CD4-positive, alpha-beta T cell (primary cell): ENCODE data around the gene FBXL2. TPM values are rescaled to one million over a fixed set of nuclear protein-coding genes. Genes with fewer than 3 reads are reported as not detected.

Source experiments
- ATAC-seq: fragments of 200-7000 bp; cut with Tn5 transposase; one replicate; pipeline ENCODE4 v1.10.0; 2022; ENCODE audit warnings: mild to moderate bottlenecking; ENCODE audit not compliant: poor library complexity
- CTCF ChIA-PET: fragments of 350-600 bp; sonication (Branson Sonifier 250); formaldehyde crosslinking; loops from one replicate; lab custom pipeline; 2021; ENCODE audit warnings: antibody characterized with exemption, inconsistent platforms; lab: Charles Lee
- POLR2A ChIA-PET: fragments of 350-600 bp; sonication (Branson Sonifier 250); formaldehyde crosslinking; loops from one replicate; lab custom pipeline; 2021; ENCODE audit warnings: antibody characterized with exemption, inconsistent platforms; lab: Charles Lee
- DNase-seq, 14 experiments: peaks; one replicate each; pipeline ENCODE4 v3.0.0-alpha.2; 2013 to 2020; ENCODE audit warnings: mixed read lengths in 2 of 14
- H3K27ac ChIP-seq, 2 donors: one replicate each; pipeline versions ENCODE4 v1.5.1 to v1.7.0; 2013; ENCODE audit warnings: low read length in 2 of 2, low read depth in 1 of 2, mild to moderate bottlenecking in 1 of 2
- H3K27me3 ChIP-seq, 2 experiments: 1 replicate in 1 of 2; 2 replicates in 1 of 2; pipeline versions ENCODE4 v1.6.1 to v1.7.0; 2013; ENCODE audit warnings: low read length in 2 of 2, control low read depth in 1 of 2, mild to moderate bottlenecking in 1 of 2, moderate library complexity in 1 of 2; ENCODE audit not compliant: insufficient read depth in 2 of 2, control insufficient read depth in 1 of 2
- H3K36me3 ChIP-seq: one replicate; pipeline ENCODE4 v1.6.1; 2013; ENCODE audit warnings: low read length, control low read depth; ENCODE audit not compliant: insufficient read depth
- H3K4me1 ChIP-seq: one replicate; pipeline ENCODE4 v1.6.1; 2013; ENCODE audit warnings: low read length, control low read depth; ENCODE audit not compliant: insufficient read depth
- H3K4me3 ChIP-seq: one replicate; pipeline ENCODE4 v1.5.1; 2013; ENCODE audit warnings: mild to moderate bottlenecking, low read length, moderate library complexity
- H3K9me3 ChIP-seq, 2 experiments: 1 replicate in 1 of 2; 2 replicates in 1 of 2; pipeline versions ENCODE4 v1.6.1 to v1.7.0; 2013; ENCODE audit warnings: low read length in 2 of 2, mild to moderate bottlenecking in 2 of 2, control low read depth in 1 of 2, moderate library complexity in 1 of 2; ENCODE audit not compliant: control insufficient read depth in 1 of 2, insufficient read depth in 1 of 2
- H3K27ac Mint-ChIP-seq: one replicate; pipeline ENCODE4 v1.8.0; 2020; ENCODE audit warnings: mixed read lengths
- H3K27me3 Mint-ChIP-seq: one replicate; pipeline ENCODE4 v1.8.0; 2021; ENCODE audit warnings: mixed read lengths
- H3K36me3 Mint-ChIP-seq: one replicate; pipeline ENCODE4 v1.8.0; 2021; ENCODE audit warnings: low read depth, mixed read lengths
- H3K4me1 Mint-ChIP-seq: one replicate; pipeline ENCODE4 v1.8.0; 2021; ENCODE audit warnings: low read depth, mixed read lengths
- H3K4me3 Mint-ChIP-seq: one replicate; pipeline ENCODE4 v1.8.0; 2020; ENCODE audit warnings: mild to moderate bottlenecking, mixed read lengths
- H3K9me3 Mint-ChIP-seq: one replicate; pipeline ENCODE4 v1.8.0; 2020; ENCODE audit warnings: mixed read lengths
- intact Hi-C, 2 experiments: fragments of 100-400 bp; cut with DNase I in 1 of 2; cut with micrococcal nuclease in 1 of 2; formaldehyde crosslinking; loops; one replicate each; pipeline versions ENCODE4 v1.15.1 to v1.9.0; 2023 to 2025; cut with DNase I, micrococcal nuclease
- total RNA-seq, 174 experiments: library from RNA in 2 of 174; stranded (reverse) in 2 of 174; gene quantifications; one replicate each; pipeline ENCODE4 v1.2.3 and lab custom pipeline; 2021 to 2026
- TF ChIP-seq, protein P1 (sequence below): fragments of 200-600 bp; IDR thresholded peaks from one replicate; pipeline ENCODE4 v1.8.0; 2022; ENCODE audit warnings: antibody characterized with exemption, mild to moderate bottlenecking

FBXL2 gene
- total RNA-seq, 2 experiments from 2014 or later = not detected

DNA sequence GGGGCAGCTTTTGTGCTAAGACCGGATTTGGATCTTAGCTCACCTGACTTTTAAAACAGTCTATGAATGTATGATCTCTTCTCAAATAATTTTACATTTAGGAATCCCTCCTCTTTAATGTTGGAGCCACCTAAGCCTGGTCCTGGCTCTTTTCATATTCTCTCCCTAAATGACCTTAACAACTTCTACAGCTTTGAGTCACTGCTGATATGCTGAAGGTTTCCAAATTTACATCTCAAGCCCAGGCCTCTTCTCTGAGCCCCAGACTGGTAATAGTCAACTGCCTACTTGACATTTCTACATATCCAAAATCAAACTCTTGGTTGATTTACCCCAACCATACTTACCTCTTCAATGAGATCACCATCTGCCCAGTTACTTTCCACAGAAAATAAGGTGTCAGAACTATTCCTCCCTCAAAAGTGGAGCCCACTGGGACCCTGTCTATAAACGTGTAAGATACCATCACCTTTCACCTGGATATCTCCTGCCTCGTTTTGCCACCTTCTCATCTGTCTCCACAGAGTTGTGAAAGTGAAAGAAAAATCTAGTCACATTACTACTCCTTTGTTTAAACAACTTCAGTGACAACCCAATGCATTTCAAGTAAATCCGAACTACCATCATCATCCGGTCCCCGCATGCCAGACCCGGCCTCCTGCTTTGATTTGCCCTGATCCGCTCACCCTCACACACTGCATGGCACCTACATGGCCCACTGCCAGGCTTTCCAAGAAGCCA lies 114.2 kb downstream of the FBXL2 start:
- no peaks in the 10 kb centered on the region for H3K27me3 ChIP-seq
- peaks cover 76% of the 10 kb centered on the region for H3K36me3 ChIP-seq
- peak overlapping the region; percentile 26 for H3K27ac Mint-ChIP-seq
- no peaks in the 10 kb centered on the region for H3K9me3 ChIP-seq
- H3K9me3 Mint-ChIP-seq = no peaks in the 10 kb centered on the region
- POLR2A ChIA-PET = no interaction called here
- intact Hi-C loops = no loop called here
- TF ChIP-seq, protein P1, sequence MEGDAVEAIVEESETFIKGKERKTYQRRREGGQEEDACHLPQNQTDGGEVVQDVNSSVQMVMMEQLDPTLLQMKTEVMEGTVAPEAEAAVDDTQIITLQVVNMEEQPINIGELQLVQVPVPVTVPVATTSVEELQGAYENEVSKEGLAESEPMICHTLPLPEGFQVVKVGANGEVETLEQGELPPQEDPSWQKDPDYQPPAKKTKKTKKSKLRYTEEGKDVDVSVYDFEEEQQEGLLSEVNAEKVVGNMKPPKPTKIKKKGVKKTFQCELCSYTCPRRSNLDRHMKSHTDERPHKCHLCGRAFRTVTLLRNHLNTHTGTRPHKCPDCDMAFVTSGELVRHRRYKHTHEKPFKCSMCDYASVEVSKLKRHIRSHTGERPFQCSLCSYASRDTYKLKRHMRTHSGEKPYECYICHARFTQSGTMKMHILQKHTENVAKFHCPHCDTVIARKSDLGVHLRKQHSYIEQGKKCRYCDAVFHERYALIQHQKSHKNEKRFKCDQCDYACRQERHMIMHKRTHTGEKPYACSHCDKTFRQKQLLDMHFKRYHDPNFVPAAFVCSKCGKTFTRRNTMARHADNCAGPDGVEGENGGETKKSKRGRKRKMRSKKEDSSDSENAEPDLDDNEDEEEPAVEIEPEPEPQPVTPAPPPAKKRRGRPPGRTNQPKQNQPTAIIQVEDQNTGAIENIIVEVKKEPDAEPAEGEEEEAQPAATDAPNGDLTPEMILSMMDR = no peak
- H3K4me1 ChIP-seq = no peaks in the 10 kb centered on the region
- peaks cover 92% of the 10 kb centered on the region for H3K36me3 Mint-ChIP-seq
- H3K4me3 ChIP-seq = no peak overlapping the region
- no peak for ATAC-seq
- no peak overlapping the region for H3K27ac ChIP-seq
- CTCF ChIA-PET = no interaction called here
- no peaks in the 10 kb centered on the region for H3K27me3 Mint-ChIP-seq
- no peak overlapping the region for H3K4me3 Mint-ChIP-seq
- H3K4me1 Mint-ChIP-seq = peaks cover 5% of the 10 kb centered on the region
- peak in 1 of 14 experiments; percentile 5 for DNase-seq

DNA sequence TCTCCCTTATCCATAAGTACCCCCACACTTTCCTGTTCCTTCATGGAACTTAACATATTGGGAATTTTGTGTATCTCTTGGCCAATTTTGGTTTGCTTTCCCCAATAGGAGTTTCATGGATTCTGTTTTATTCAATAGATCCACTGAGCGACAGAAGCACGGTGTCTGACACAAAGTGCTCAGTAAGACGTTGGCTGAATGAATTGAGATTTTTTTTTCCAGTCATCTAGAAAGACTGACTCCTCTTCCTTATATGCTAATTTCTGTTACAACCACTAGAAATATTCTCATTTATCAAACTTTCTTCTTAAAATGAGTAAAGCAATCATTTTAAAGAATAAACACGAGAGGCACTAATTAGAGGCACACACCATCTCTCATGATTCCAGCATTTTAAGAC lies 114.9 kb downstream of the FBXL2 start:
- H3K4me1 ChIP-seq = no peaks in the 10 kb centered on the region
- peaks cover 78% of the 10 kb centered on the region for H3K36me3 ChIP-seq
- ChIA-PET CTCF (no interaction called here), POLR2A (no interaction called here)
- no peak overlapping the region for H3K27ac ChIP-seq
- H3K27ac Mint-ChIP-seq = no peak overlapping the region
- ATAC-seq = no peak
- DNase-seq = no peak
- intact Hi-C loops = no loop called here
- no peaks in the 10 kb centered on the region for H3K27me3 Mint-ChIP-seq
- peaks cover 92% of the 10 kb centered on the region for H3K36me3 Mint-ChIP-seq
- H3K4me3 ChIP-seq = no peak overlapping the region
- TF ChIP-seq, protein P1 = no peak
- no peak overlapping the region for H3K4me3 Mint-ChIP-seq
- no peaks in the 10 kb centered on the region for H3K9me3 ChIP-seq
- no peaks in the 10 kb centered on the region for H3K4me1 Mint-ChIP-seq
- no peaks in the 10 kb centered on the region for H3K9me3 Mint-ChIP-seq
- no peaks in the 10 kb centered on the region for H3K27me3 ChIP-seq

DNA sequence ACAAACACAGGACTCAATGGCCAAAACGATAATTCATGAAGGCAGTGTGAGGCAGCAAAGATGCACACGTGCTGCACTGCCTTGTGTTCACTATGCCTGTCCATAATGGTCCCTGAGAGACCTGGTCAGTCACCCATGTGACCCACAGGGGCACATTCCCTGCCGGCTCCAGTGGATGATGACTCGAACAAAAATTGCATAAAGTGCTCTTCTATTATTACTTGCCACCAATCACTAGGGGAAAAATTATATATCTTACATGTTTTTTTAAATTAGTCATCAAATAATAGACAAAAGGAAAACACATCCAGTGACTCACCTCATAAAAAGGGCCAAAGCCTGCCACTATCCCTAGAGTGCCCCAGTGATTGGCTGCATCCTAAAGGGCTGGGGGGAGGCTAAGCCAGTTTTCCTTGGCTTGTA lies 115.5 kb downstream of the FBXL2 start:
- H3K36me3 ChIP-seq = peaks cover 80% of the 10 kb centered on the region
- CTCF ChIA-PET = no interaction called here
- H3K27me3 Mint-ChIP-seq = no peaks in the 10 kb centered on the region
- no peaks in the 10 kb centered on the region for H3K9me3 Mint-ChIP-seq
- no peak overlapping the region for H3K27ac Mint-ChIP-seq
- no peak overlapping the region for H3K4me3 Mint-ChIP-seq
- no peak for ATAC-seq
- TF ChIP-seq, protein P1 = no peak
- POLR2A ChIA-PET = no interaction called here
- H3K9me3 ChIP-seq = no peaks in the 10 kb centered on the region
- no peaks in the 10 kb centered on the region for H3K27me3 ChIP-seq
- intact Hi-C loops = no loop called here
- H3K27ac ChIP-seq = no peak overlapping the region
- no peak overlapping the region for H3K4me3 ChIP-seq
- H3K36me3 Mint-ChIP-seq = peaks cover 92% of the 10 kb centered on the region
- H3K4me1 Mint-ChIP-seq = no peaks in the 10 kb centered on the region
- no peaks in the 10 kb centered on the region for H3K4me1 ChIP-seq
- no peak for DNase-seq
